Measurements from ENCODE around the gene FRMD7. TPM values are rescaled to one million over a fixed set of nuclear protein-coding genes. Genes with fewer than 3 reads are reported as not detected.

The FRMD7 gene
- total RNA-seq, 4 donors from 2014 or later = not detected

- H3K36me3 ChIP-seq = no peaks in the 10 kb centered on the region
- intact Hi-C loops (cut with DNase I) = no loop called here
Measured at GRCh38 chrX:132046533-132046932, 81.3 kb downstream of the FRMD7 start.

GRCh38 chrX:132045456-132045855 is 82.4 kb downstream of the FRMD7 start:
- Histone ChIP-seq H3K9me3 (no peaks in the 10 kb centered on the region), H3K27me3 (no peaks in the 10 kb centered on the region), H3K27ac (replicated peaks in 1 of 4) (no peak overlapping the region), H3K4me3 (no peak overlapping the region), H3K36me3 (no peaks in the 10 kb centered on the region), H3K4me1 (no peaks in the 10 kb centered on the region)
- intact Hi-C loops (cut with DNase I) = no loop called here
- TF ChIP-seq EP300 (IDR thresholded peaks at IDR 0.05) (no peak), CTCF (IDR thresholded peaks at IDR 0.05) (no peak), POLR2AphosphoS5 (IDR thresholded peaks at IDR 0.05) (no peak), POLR2A (IDR thresholded peaks at IDR 0.05; ENCODE audit: low read depth) (no peak)
- DNase-seq (ENCODE audit: extremely low spot score) = no peak
- 73% methylated on average over 2 of the region's 2 CpGs for WGBS

More at GRCh38 chrX:132046533-132046932, 81.3 kb downstream of the FRMD7 start:
- WGBS = 30% methylated on average over 2 of the region's 2 CpGs
- H3K9me3 ChIP-seq = no peaks in the 10 kb centered on the region
- H3K4me1 ChIP-seq = no peaks in the 10 kb centered on the region
- TF ChIP-seq POLR2AphosphoS5 (IDR thresholded peaks at IDR 0.05) = no peak
- no peak for TF ChIP-seq POLR2A (IDR thresholded peaks at IDR 0.05; ENCODE audit: low read depth)
- TF ChIP-seq CTCF (IDR thresholded peaks at IDR 0.05) = no peak
- TF ChIP-seq EP300 (IDR thresholded peaks at IDR 0.05) = no peak
- H3K27me3 ChIP-seq = no peaks in the 10 kb centered on the region
- no peak for DNase-seq (ENCODE audit: extremely low spot score)
- no peak overlapping the region for H3K4me3 ChIP-seq
- H3K27ac ChIP-seq (replicated peaks in 1 of 4) = no peak overlapping the region

GRCh38 chrX:132044953-132045352 is 82.9 kb downstream of the FRMD7 start:
- DNase-seq (ENCODE audit: extremely low spot score) = no peak
- Histone ChIP-seq H3K4me3 (no peak overlapping the region), H3K36me3 (no peaks in the 10 kb centered on the region), H3K27me3 (no peaks in the 10 kb centered on the region), H3K4me1 (no peaks in the 10 kb centered on the region), H3K27ac (replicated peaks in 1 of 4) (no peak overlapping the region), H3K9me3 (no peaks in the 10 kb centered on the region)
- intact Hi-C loops (cut with DNase I) = no loop called here
- 80% methylated on average over 4 of the region's 4 CpGs for WGBS
- TF ChIP-seq POLR2A (IDR thresholded peaks at IDR 0.05; ENCODE audit: low read depth) = no peak
- TF ChIP-seq EP300 (IDR thresholded peaks at IDR 0.05) = no peak
- no peak for TF ChIP-seq CTCF (IDR thresholded peaks at IDR 0.05)
- TF ChIP-seq POLR2AphosphoS5 (IDR thresholded peaks at IDR 0.05) = no peak

GRCh38 chrX:132043977-132044376 is 83.8 kb downstream of the FRMD7 start:
- Histone ChIP-seq H3K9me3 (no peaks in the 10 kb centered on the region), H3K4me3 (no peak overlapping the region), H3K4me1 (no peaks in the 10 kb centered on the region), H3K27me3 (no peaks in the 10 kb centered on the region), H3K36me3 (no peaks in the 10 kb centered on the region), H3K27ac (replicated peaks in 1 of 4) (no peak overlapping the region)
- DNase-seq (ENCODE audit: extremely low spot score) = no peak
- intact Hi-C loops (cut with DNase I) = no loop called here
- WGBS = 77% methylated on average over 2 of the region's 2 CpGs
- no peak for TF ChIP-seq CTCF (IDR thresholded peaks at IDR 0.05)
- no peak for TF ChIP-seq POLR2AphosphoS5 (IDR thresholded peaks at IDR 0.05)
- TF ChIP-seq EP300 (IDR thresholded peaks at IDR 0.05) = no peak
- TF ChIP-seq POLR2A (IDR thresholded peaks at IDR 0.05; ENCODE audit: low read depth) = no peak

GRCh38 chrX:132041015-132041414 is 86.8 kb downstream of the FRMD7 start:
- H3K4me1 ChIP-seq = no peaks in the 10 kb centered on the region
- WGBS = 66% methylated on average over 4 of the region's 4 CpGs

More at GRCh38 chrX:132041015-132041414, 86.8 kb downstream of the FRMD7 start:
- Histone ChIP-seq H3K36me3 (no peaks in the 10 kb centered on the region), H3K4me3 (no peak overlapping the region), H3K9me3 (no peaks in the 10 kb centered on the region), H3K27me3 (no peaks in the 10 kb centered on the region), H3K27ac (replicated peaks in 1 of 4) (no peak overlapping the region)
- TF ChIP-seq POLR2A (IDR thresholded peaks at IDR 0.05; ENCODE audit: low read depth) (no peak), CTCF (IDR thresholded peaks at IDR 0.05) (no peak), POLR2AphosphoS5 (IDR thresholded peaks at IDR 0.05) (no peak), EP300 (IDR thresholded peaks at IDR 0.05) (no peak)
- intact Hi-C loops (cut with DNase I) = no loop called here
- no peak for DNase-seq (ENCODE audit: extremely low spot score)
